ENCODE results near the gene LCMT1. TPM values are rescaled to one million over a fixed set of nuclear protein-coding genes. Genes with fewer than 3 reads are reported as not detected.

The LCMT1 gene
- total and polyA plus RNA-seq, 9 of the 15 experiments (the other 6 are each of a cell fraction or from before 2014, with no cell fraction given), result 20.0 to 42.8 (median 32.3) TPM

DNA sequence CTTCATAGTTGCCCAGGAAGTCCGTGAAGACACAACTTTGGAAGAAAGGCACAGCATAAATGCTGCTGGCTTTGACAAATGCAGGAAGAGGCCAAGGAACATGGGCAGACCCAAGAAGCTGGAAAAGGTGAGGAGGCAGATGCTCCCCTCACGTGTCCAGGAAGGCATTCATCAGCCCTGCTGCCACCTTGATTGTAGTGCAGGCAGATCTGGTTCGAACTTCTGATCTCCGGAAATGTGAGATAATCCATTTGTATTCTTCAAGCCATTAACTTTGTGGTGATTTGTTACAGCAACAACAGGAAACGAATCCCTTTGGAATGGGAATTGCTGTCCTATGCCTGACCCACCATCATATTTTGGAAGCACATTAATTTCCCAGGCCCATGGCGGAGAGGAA is 28.5 kb upstream of the LCMT1 start (continued):
- TF ChIP-seq, protein P1, sequence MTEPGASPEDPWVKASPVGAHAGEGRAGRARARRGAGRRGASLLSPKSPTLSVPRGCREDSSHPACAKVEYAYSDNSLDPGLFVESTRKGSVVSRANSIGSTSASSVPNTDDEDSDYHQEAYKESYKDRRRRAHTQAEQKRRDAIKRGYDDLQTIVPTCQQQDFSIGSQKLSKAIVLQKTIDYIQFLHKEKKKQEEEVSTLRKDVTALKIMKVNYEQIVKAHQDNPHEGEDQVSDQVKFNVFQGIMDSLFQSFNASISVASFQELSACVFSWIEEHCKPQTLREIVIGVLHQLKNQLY (CRISPR knock-in tag; conservative IDR thresholded peaks at IDR 0.05), result no peak
- TF ChIP-seq YBX1 (IDR thresholded peaks at IDR 0.05), result no peak
- no peak for TF ChIP-seq ZHX1 (conservative IDR thresholded peaks at IDR 0.05; ENCODE audit: low read length)
- TF ChIP-seq, protein P2, sequence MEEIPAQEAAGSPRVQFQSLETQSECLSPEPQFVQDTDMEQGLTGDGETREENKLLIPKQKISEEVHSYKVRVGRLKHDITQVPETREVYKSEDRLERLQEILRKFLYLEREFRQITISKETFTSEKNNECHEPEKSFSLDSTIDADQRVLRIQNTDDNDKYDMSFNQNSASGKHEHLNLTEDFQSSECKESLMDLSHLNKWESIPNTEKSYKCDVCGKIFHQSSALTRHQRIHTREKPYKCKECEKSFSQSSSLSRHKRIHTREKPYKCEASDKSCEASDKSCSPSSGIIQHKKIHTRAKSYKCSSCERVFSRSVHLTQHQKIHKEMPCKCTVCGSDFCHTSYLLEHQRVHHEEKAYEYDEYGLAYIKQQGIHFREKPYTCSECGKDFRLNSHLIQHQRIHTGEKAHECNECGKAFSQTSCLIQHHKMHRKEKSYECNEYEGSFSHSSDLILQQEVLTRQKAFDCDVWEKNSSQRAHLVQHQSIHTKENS (CRISPR knock-in tag; IDR thresholded peaks at IDR 0.05), result no peak

- in situ Hi-C loops (cut with MboI), result no loop called here
- no peak overlapping the region for H3K4me3 ChIP-seq
- ATAC-seq (no peak), FAIRE-seq (no peak), DNase-seq (ENCODE audit: extremely low read depth in 1 of 4, low spot score in 3 of 4) (no peak)
- no peak overlapping the region for H3K4me2 ChIP-seq (ENCODE audit: insufficient read depth, low read length)
- H3K9me3 ChIP-seq (replicated peaks; ENCODE audit: control insufficient read depth, insufficient read depth, low read depth, low read length), result no peaks in the 10 kb centered on the region; the same call in 1 of the 2 replicates
- ChIA-PET POLR2A (interaction anchor here (2.2 kb wide), 1 partner anchor 17 kb away, joined by 5 read pairs; no protein-coding TSS in a partner anchor), CTCF (ENCODE audit: low intra/inter-chr PET ratio) (no interaction called here)
- H3K27me3 ChIP-seq (ENCODE audit: control insufficient read depth in 2 of 2, insufficient read depth in 2 of 2, low read length in 2 of 2), result no peaks in the 10 kb centered on the region
- H3K9ac ChIP-seq (ENCODE audit: insufficient read depth in 1 of 2, low read depth in 2 of 2, low read length in 2 of 2), result no peak overlapping the region
- no peaks in the 10 kb centered on the region for H4K20me1 ChIP-seq (replicated peaks; ENCODE audit: control insufficient read depth, insufficient read depth, low read length)
- H3K79me2 ChIP-seq (ENCODE audit: control insufficient read depth, insufficient read depth, low read length), result no peaks in the 10 kb centered on the region
- intact Hi-C loops (cut with micrococcal nuclease), result no loop called here
- H3K9me1 ChIP-seq (ENCODE audit: control insufficient read depth, insufficient read depth, low read length), result no peaks in the 10 kb centered on the region
- H2AFZ ChIP-seq (ENCODE audit: low read depth, low read length), result no peak overlapping the region
- WGBS (ENCODE audit: insufficient coverage, low coverage, missing lambda C conversion rate), result 43% methylated on average over 6 of the region's 6 CpGs
- BruUV-seq (replicated peaks), result no TSS peak
- H3K36me3 ChIP-seq (ENCODE audit: control insufficient read depth, insufficient read depth, low read length), result no peaks in the 10 kb centered on the region
- no peak overlapping the region for H3K27ac ChIP-seq (ENCODE audit: extremely low read depth, low read depth, low read length)
- peaks cover 0 to 15% of the 10 kb centered on the region in 2 experiments; a peak in 2 of 5 replicates for H3K4me1 ChIP-seq (replicated peaks in 1 of 2; ENCODE audit: control insufficient read depth in 2 of 2, insufficient read depth in 2 of 2, low read length in 2 of 2)
- TF ChIP-seq, protein P3, sequence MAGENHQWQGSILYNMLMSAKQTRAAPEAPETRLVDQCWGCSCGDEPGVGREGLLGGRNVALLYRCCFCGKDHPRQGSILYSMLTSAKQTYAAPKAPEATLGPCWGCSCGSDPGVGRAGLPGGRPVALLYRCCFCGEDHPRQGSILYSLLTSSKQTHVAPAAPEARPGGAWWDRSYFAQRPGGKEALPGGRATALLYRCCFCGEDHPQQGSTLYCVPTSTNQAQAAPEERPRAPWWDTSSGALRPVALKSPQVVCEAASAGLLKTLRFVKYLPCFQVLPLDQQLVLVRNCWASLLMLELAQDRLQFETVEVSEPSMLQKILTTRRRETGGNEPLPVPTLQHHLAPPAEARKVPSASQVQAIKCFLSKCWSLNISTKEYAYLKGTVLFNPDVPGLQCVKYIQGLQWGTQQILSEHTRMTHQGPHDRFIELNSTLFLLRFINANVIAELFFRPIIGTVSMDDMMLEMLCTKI (IDR thresholded peaks at IDR 0.05; ENCODE audit: partially characterized antibody), result no peak
- TF ChIP-seq PHF8 (IDR thresholded peaks at IDR 0.05; ENCODE audit: borderline replicate concordance, low read length) (no peak), CCAR2 (IDR thresholded peaks at IDR 0.05; ENCODE audit: low read depth, low read length) (no peak), SMAD4 (CRISPR knock-in tag; conservative IDR thresholded peaks at IDR 0.05) (no peak)
These were observed 27.8 kb upstream of the LCMT1 start for GRCh38 chr16:25083701-25084100.

Data from K562 (cell line).